OCI-LY1 (cell line): Measurements from ENCODE around the gene PROC.

ENCODE experiments used
- H2AFZ ChIP-seq: fragments of 200-600 bp; sonication (generic), shearing (Covaris generic); 2 replicates; pipeline ENCODE4 v1.6.0; 2014; ENCODE audit warnings: antibody characterized with exemption, mild to moderate bottlenecking, low read length
- H3F3A ChIP-seq: fragments of 200-600 bp; sonication (generic), shearing (Covaris generic); 2 replicates; pipeline ENCODE4 v1.6.0; 2014; ENCODE audit warnings: mild to moderate bottlenecking, antibody characterized with exemption, low read length, moderate library complexity; ENCODE audit not compliant: insufficient read depth
- H3K27ac ChIP-seq: fragments of 200-600 bp; sonication (generic); 2 replicates; pipeline ENCODE4 v1.5.1; 2014; ENCODE audit warnings: low read length, mixed run types, mild to moderate bottlenecking, low read depth; ENCODE audit not compliant: poor library complexity, severe bottlenecking
- H3K27me3 ChIP-seq: fragments of 200-600 bp; sonication (generic); 2 replicates; pipeline ENCODE4 v1.6.0; 2014; ENCODE audit warnings: antibody characterized with exemption, mild to moderate bottlenecking, low read length, moderate library complexity; ENCODE audit not compliant: insufficient read depth
- H3K36me3 ChIP-seq: fragments of 200-600 bp; sonication (generic); 2 replicates; pipeline ENCODE4 v1.6.1; 2014; ENCODE audit warnings: mild to moderate bottlenecking, antibody characterized with exemption, low read length, moderate library complexity, mixed read lengths; ENCODE audit not compliant: insufficient read depth
- H3K4me1 ChIP-seq: fragments of 200-600 bp; sonication (generic); 2 replicates; pipeline ENCODE4 v1.5.1; 2014; ENCODE audit warnings: mild to moderate bottlenecking, low read length, moderate library complexity; ENCODE audit not compliant: insufficient read depth, severe bottlenecking
- H3K4me2 ChIP-seq: fragments of 200-600 bp; sonication (generic), shearing (Covaris generic); 2 replicates; pipeline ENCODE4 v1.6.1; 2014; ENCODE audit warnings: low read length
- H3K4me3 ChIP-seq: fragments of 200-600 bp; sonication (generic); 2 replicates; pipeline ENCODE4 v1.5.1; 2014; ENCODE audit warnings: low read length, low read depth, mild to moderate bottlenecking, mixed read lengths; ENCODE audit not compliant: poor library complexity, severe bottlenecking
- H3K79me2 ChIP-seq: fragments of 200-600 bp; shearing (Covaris generic); 2 replicates; pipeline ENCODE4 v1.6.1; 2016; ENCODE audit warnings: mixed run types, low read length, mixed read lengths; ENCODE audit not compliant: insufficient read depth
- H3K9ac ChIP-seq: fragments of 200-600 bp; sonication (generic), shearing (Covaris generic); 2 replicates; pipeline ENCODE4 v1.6.1; 2014; ENCODE audit warnings: mild to moderate bottlenecking, low read length, mixed read lengths
- H3K9me2 ChIP-seq: fragments of 200-600 bp; sonication (generic), shearing (Covaris generic); 2 replicates; pipeline ENCODE4 v1.6.1; 2014; ENCODE audit warnings: low read depth, mild to moderate bottlenecking, low read length, mixed read lengths
- H3K9me3 ChIP-seq: fragments of 200-600 bp; shearing (Covaris generic); 2 replicates; pipeline ENCODE4 v1.6.1; 2014; ENCODE audit warnings: low read length, mixed read lengths
- H4K20me1 ChIP-seq: fragments of 200-600 bp; sonication (generic), shearing (Covaris generic); 2 replicates; pipeline ENCODE4 v1.6.0; 2016; ENCODE audit warnings: mild to moderate bottlenecking, low read length; ENCODE audit not compliant: insufficient read depth
- CTCF ChIP-seq: fragments of 200-600 bp; sonication (generic), shearing (Covaris generic); IDR thresholded peaks from 2 replicates; pipeline ENCODE4 v1.5.1; 2017; ENCODE audit warnings: mild to moderate bottlenecking, antibody characterized with exemption, low read length, moderate library complexity, mixed read lengths
- EZH2 ChIP-seq: fragments of 200-600 bp; sonication (generic), shearing (Covaris generic); IDR thresholded peaks from 2 replicates; pipeline ENCODE4 v1.8.0; 2017; ENCODE audit warnings: borderline replicate concordance, mixed run types, mild to moderate bottlenecking, antibody characterized with exemption, low read length, moderate library complexity, mixed read lengths

Gene PROC

GRCh38 chr2:127462461-127462860 is 44.2 kb downstream of the PROC start:
- Histone ChIP-seq H3K4me2 (no peak overlapping the region), H3K36me3 (0 out of 2 replicates have a peak, but pooled peaks cover 5% of the 10 kb centered on the region), H3K4me3 (no peak overlapping the region), H3K27ac (no peak overlapping the region), H3K4me1 (no peaks in the 10 kb centered on the region), H3K27me3 (no peaks in the 10 kb centered on the region), H3K9ac (no peak overlapping the region), H3K79me2 (no peaks in the 10 kb centered on the region), H2AFZ (no peak overlapping the region), H4K20me1 (no peaks in the 10 kb centered on the region), H3K9me3 (no peaks in the 10 kb centered on the region), H3K9me2 (no peaks in the 10 kb centered on the region), H3F3A (no peaks in the 10 kb centered on the region)
- TF ChIP-seq CTCF, result no peak
- TF ChIP-seq EZH2, result no peak

GRCh38 chr2:127463155-127463991 is 45.1 kb downstream of the PROC start:
- H3K79me2 ChIP-seq, result no peaks in the 10 kb centered on the region
- no peaks in the 10 kb centered on the region for H3K27me3 ChIP-seq
- no peaks in the 10 kb centered on the region for H3F3A ChIP-seq
- H3K9me2 ChIP-seq, result no peaks in the 10 kb centered on the region
- no peak overlapping the region for H3K9ac ChIP-seq
- H2AFZ ChIP-seq, result no peak overlapping the region
- H3K4me2 ChIP-seq, result no peak overlapping the region
- H4K20me1 ChIP-seq, result no peaks in the 10 kb centered on the region
- no peak for TF ChIP-seq EZH2
- TF ChIP-seq CTCF, result no peak
- peaks cover 11% of the 10 kb centered on the region; the same call in 1 of the 2 replicates for H3K36me3 ChIP-seq
- no peak overlapping the region for H3K27ac ChIP-seq
- no peaks in the 10 kb centered on the region for H3K9me3 ChIP-seq
- H3K4me1 ChIP-seq, result no peaks in the 10 kb centered on the region
- no peak overlapping the region for H3K4me3 ChIP-seq

- H3K36me3 ChIP-seq, result peaks cover 16% of the 10 kb centered on the region; the same call in 1 of the 2 replicates
- no peak overlapping the region for H3K4me2 ChIP-seq
- H3K9me3 ChIP-seq, result no peaks in the 10 kb centered on the region
- no peaks in the 10 kb centered on the region for H3K79me2 ChIP-seq
- no peaks in the 10 kb centered on the region for H3K27me3 ChIP-seq
- H2AFZ ChIP-seq, result no peak overlapping the region
- H3K4me3 ChIP-seq, result no peak overlapping the region
- H3K9ac ChIP-seq, result no peak overlapping the region
- H3K27ac ChIP-seq, result no peak overlapping the region
- no peaks in the 10 kb centered on the region for H3K9me2 ChIP-seq
- H3F3A ChIP-seq, result no peaks in the 10 kb centered on the region
- no peaks in the 10 kb centered on the region for H3K4me1 ChIP-seq
- TF ChIP-seq CTCF (no peak), EZH2 (no peak)
- no peaks in the 10 kb centered on the region for H4K20me1 ChIP-seq
These were observed 46.4 kb downstream of the PROC start for GRCh38 chr2:127464470-127465257.
